ENCODE data around the gene RAB39A. TPM values are rescaled to one million over a fixed set of nuclear protein-coding genes. Genes with fewer than 3 reads are reported as not detected.

RAB39A gene
- total RNA-seq, 1 donor from 2014 or later = 52.2 TPM

GRCh38 chr11:107957109-107957588 is 28.9 kb downstream of the RAB39A start:
- DNase-seq (ENCODE audit: low spot score in 2 of 2) = no peak
- FAIRE-seq = no peak

- no peak for FAIRE-seq
- no peak for DNase-seq (ENCODE audit: low spot score in 2 of 2)
Observed at GRCh38 chr11:107961480-107961879, 33.2 kb downstream of the RAB39A start.

GRCh38 chr11:107962181-107962580 is 33.9 kb downstream of the RAB39A start:
- no peak for FAIRE-seq
- no peak for DNase-seq (ENCODE audit: low spot score in 2 of 2)

GRCh38 chr11:107963091-107963490 is 34.8 kb downstream of the RAB39A start:
- no peak for DNase-seq (ENCODE audit: low spot score in 2 of 2)
- FAIRE-seq = no peak

- DNase-seq (ENCODE audit: low spot score in 2 of 2) = no peak
- no peak for FAIRE-seq
Observed at GRCh38 chr11:107969219-107969618, 41.0 kb downstream of the RAB39A start.

- no peak for FAIRE-seq
Observed at GRCh38 chr11:107970049-107970448, 41.8 kb downstream of the RAB39A start.

GRCh38 chr11:107973641-107974040 is 45.4 kb downstream of the RAB39A start:
- no peak for FAIRE-seq

More at GRCh38 chr11:107970049-107970448, 41.8 kb downstream of the RAB39A start:
- DNase-seq (ENCODE audit: low spot score in 2 of 2) = no peak

GRCh38 chr11:107988397-107989158 is 60.3 kb downstream of the RAB39A start:
- FAIRE-seq = no peak
- DNase-seq (ENCODE audit: low spot score in 2 of 2) = no peak

More at GRCh38 chr11:107973641-107974040, 45.4 kb downstream of the RAB39A start:
- no peak for DNase-seq (ENCODE audit: low spot score in 2 of 2)

- FAIRE-seq (no peak), DNase-seq (ENCODE audit: low spot score in 2 of 2) (no peak)
Observed at GRCh38 chr11:107991868-107992414, 63.7 kb downstream of the RAB39A start.

- FAIRE-seq = no peak
- DNase-seq (ENCODE audit: low spot score in 2 of 2) = no peak
Observed at GRCh38 chr11:107996006-107996776, 67.9 kb downstream of the RAB39A start.

GRCh38 chr11:107998761-107999160 is 70.5 kb downstream of the RAB39A start:
- FAIRE-seq (no peak), DNase-seq (ENCODE audit: low spot score in 2 of 2) (no peak)

GRCh38 chr11:107999759-108000455 is 71.7 kb downstream of the RAB39A start:
- FAIRE-seq (no peak), DNase-seq (ENCODE audit: low spot score in 2 of 2) (no peak)

GRCh38 chr11:108002476-108002875 is 74.2 kb downstream of the RAB39A start:
- FAIRE-seq (no peak), DNase-seq (ENCODE audit: low spot score in 2 of 2) (no peak)

- DNase-seq (ENCODE audit: low spot score in 2 of 2) (no peak), FAIRE-seq (no peak)
Observed at GRCh38 chr11:108003623-108004022, 75.4 kb downstream of the RAB39A start.

- FAIRE-seq (no peak), DNase-seq (ENCODE audit: low spot score in 2 of 2) (no peak)
Observed at GRCh38 chr11:108007819-108008218, 79.6 kb downstream of the RAB39A start.

- FAIRE-seq (no peak), DNase-seq (ENCODE audit: low spot score in 2 of 2) (peak; percentile 83 to 86)
Observed at GRCh38 chr11:108008656-108009496, 80.6 kb downstream of the RAB39A start, which contains the start of gene CUL5. TSS of gene CUL5 (plus strand) at chr11:108008898. CDS start at chr11:108009349, 451 bp downstream.

- peak in 1 of 2 donors; percentile 8 for DNase-seq (ENCODE audit: low spot score in 2 of 2)
- FAIRE-seq = no peak
Observed at GRCh38 chr11:108009497-108010370, 81.5 kb downstream of the RAB39A start.

GRCh38 chr11:108012139-108012725 is 84.0 kb downstream of the RAB39A start:
- no peak for DNase-seq (ENCODE audit: low spot score in 2 of 2)
- no peak for FAIRE-seq
